ENCODE results near the gene HOXA10.

Gene HOXA10

DNA sequence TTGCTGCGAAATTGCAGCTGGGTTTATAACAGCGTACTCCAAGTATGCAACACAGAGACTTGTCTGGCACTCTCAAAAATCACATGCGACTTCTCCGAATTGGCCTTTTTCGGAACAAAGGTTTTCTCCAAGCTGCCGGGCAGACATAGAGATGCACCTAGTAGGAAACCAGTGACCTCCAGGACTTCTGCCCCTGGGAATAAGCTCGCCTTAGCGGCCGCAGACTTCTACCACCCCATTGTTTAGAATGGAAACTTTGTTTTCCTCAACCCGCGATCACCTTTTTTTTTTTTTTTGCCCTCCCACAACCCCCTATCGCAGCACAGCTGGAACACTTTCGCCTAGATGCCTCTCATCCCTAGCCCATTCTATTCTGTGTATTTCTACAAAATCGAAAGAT lies 4.9 kb upstream of the HOXA10 start:
- DNase-seq: no peak

DNA sequence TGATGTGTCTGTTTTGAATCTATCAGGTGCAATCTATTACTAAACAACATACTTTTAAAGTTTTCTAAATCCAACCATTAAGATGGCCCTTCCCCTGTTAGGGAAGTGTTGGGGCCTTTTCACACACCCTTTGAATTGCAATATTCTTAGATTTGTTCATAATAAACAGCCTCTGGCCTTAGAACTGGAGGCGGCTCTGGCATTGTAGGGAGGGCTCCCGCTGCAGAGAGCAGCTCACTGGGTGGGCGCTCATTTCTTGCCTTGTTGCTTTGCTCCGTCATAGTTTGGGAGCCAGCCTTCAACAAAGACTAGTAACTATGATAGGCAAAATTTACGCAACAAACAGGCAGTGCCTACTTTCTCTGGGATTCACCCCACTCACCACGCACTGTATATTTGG lies 4.2 kb upstream of the HOXA10 start:
- DNase-seq: no peak

DNA sequence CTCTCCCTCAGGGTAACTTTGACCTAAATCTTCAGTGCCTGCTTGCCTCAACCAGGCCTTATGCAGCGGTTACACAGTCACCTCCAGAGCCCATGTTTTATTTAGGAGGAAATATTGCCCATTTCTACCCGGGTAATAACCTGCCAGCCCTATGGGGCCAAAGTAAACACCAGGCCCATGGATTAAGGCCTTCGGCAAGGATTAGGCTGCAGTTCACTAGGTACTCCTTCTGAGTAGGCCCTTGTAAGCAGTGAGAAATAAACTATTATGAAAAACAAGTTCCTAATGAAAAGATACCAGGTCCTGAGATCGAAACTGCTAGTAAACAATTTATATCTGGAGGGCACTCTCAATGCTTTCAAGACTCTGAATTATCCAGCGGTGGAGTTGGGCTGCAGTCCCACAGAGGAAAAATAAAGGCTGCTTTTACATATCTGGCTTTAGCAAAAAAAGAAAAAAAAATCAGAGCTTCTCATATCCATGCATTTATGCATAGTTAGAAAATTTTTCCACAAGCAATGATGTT lies 3.7 kb upstream of the HOXA10 start:
- no peak for DNase-seq

DNA sequence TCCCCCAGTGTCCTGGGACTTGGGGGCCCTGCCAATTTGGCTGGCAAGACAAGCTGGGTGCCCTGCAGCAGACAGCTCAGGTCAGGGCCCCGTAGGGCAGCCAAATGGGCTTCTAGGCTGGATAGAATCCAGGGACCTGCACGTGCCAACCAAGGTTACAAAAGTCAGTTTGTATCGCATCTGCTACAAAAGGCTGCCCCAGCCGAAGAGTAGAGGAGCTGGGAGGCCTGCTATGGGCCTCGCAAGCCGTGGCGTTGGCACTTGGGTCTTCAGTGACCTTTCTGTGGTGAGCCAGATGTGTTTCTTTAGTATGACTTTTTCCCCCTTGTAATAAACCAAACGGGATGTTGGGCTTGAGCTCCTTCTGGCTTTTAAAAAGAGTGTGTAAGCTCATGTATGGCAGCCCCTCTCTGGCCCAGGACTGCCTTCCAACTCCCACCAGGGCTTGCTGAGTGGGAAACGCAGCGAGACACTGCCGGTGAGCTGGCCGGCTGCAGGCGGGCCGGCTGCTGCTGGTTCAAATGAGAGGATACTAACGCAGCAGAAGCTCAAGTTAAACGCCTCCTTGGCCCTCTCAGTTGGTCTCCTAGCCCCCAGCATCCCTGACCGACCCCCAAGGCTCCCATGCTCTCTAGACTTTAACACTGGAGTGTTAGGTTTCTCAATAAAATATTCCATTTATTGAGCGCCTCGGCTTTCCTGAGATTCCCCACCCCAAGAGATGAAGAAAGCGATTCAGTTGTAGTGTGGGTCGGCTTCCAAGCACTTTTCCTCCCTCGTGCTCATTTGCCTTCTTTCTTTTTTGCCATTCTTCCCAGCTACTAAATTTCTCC lies 3.1 kb upstream of the HOXA10 start:
- no peak for DNase-seq

DNA sequence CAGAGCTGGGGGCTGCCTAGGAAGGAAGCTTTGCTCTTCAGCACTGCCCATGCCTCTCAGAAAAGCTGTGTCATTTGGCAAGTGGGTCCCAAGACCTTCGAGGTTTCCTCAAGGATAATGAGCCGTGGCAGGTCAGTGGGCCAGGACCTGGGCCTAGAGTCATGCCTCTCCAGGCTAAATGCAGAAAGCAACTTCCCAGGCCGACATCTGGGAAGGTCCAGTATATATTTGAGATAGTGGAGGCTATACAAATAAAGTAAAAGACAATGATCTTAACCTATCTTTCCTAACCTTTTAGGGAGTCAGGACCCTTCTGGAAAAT lies 2.4 kb upstream of the HOXA10 start:
- no peak for DNase-seq

DNA sequence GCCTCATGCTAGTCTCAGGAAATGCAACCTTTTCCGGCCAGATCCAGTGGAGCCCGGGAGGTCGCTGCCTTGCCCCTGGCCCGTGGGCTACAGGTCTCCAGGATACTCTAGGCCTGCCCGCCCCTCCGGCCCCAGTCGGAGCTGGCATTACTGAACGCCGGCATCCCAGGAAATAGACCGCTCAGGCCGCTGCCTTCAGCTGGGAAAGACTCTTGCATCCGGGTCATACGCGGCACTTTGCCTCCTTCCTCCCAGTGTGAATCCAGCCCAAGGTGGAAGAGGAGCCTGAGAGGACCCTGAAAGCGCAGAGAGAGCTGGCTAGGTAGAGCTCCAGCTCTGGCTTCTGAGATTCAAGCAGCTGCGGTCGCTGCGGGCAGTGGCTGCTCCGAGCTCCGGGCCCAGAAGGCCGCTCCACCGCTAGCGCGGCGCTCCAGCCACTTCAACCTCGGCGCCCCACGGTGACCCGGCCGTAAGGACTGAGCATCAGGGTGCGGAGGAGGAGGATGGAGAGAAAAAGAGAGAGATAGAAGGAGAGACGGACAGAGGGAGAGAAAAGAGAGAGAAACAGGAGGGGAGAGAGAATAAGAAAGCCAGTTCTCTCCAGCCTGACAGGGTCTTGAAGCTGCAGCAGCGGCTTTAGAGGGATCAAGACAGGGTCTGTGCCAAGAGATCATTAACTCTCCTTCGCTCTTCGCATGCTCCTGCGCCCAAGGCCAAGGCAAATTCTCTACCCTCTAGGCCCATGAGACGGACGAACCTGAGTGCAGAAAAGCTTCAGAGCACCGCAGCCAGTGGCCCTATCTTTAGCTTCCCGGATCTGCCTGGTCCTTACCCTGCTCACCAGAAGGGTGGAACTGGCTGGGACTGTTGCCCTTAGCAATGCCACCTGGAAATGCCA lies 1.8 kb upstream of the HOXA10 start:
- no peak for DNase-seq

DNA sequence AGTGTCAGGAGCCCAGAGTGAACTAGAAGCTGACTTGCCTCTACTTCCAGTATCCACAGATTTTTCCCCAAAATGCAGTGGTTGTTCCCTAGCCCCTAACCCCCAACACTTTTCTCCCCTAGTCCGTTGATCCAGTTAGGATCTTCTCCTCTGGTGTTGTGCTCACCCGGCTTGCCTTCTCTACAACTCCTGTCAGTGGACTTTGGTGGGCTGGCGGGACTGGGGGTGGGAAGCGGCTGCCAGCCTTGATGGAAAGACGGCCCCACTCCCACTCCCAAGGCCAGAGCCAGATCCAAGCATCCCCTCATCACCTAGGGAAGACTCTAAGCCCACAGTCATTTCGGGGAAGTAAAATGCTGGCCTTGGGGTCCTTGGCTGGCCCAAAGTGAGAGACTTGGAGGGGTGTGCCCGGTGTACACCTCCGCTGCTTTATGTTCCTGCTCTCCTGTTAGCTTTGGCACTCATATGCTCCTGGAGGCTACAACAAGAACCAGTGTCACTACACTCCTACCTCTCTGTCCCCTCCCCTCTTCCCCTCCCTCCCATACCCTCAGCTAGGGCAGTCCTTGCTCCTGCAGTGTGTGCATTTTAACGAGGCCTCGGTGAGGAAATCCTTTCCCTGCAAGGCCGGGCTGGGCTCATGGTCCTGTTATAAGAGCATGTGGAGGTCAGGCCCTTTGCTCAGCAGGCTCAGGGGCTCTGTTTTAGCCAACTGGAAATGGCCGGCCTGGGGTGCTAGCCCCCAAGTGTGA lies 930 bp upstream of the HOXA10 start:
- peak; percentile 46 for DNase-seq

DNA sequence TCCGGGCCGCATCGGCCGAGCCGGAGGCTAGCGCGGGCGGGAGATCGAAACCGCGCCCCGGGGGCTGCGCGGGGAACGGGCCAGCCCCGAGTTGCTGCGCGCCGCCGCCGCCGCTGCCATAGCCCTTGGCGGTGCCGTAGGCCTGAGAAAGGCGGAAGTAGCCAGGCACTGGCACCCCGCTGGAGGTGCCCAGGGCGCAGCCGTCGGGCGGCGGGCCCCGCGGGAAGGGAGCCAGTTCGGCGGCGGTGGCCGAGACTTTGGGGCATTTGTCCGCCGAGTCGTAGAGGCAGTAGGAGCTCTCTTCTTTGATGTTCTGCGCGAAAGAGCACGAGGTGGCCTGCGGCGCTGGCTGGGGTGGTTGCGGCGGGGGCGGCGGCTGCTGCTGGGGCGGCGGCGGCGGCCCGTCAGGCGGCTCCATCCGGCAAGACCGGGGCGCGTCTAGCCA lies 587 bp downstream of the HOXA10 start:
- no peak for DNase-seq

DNA sequence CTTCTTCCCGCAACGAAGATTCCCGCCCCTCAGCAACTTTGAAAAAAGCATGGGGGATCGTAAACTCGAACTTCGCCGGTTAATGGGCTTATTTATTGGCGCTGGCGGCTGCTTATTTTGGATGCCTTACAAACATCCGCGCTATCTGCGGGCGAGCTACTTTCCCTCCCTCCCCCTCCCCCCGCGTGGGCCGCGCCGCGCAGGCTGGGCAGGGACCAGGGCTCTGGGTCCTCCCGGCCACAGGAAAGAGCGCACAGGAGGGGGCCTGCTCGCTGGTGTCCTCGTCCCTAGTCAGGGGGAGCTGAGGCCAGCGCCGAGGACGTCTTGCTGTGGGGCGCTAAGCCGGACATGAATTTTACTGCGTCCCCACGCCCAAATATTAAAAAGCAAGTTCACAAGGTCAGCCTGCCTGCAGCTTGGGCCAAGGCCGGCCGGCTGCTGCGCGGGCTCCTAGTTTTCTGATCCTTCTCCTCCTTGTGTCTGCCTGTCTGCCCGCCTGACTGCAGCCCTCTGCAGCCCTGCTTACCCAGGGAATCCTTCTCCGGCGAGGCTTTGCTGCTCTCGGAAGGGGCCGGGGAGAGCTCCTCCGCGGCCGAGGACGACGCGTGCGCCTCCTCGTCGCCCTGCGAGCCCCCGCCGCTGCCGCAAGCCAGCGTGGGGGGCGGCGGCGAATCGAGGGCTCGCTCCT lies 1.2 kb downstream of the HOXA10 start:
- DNase-seq: peak; percentile 64

DNA sequence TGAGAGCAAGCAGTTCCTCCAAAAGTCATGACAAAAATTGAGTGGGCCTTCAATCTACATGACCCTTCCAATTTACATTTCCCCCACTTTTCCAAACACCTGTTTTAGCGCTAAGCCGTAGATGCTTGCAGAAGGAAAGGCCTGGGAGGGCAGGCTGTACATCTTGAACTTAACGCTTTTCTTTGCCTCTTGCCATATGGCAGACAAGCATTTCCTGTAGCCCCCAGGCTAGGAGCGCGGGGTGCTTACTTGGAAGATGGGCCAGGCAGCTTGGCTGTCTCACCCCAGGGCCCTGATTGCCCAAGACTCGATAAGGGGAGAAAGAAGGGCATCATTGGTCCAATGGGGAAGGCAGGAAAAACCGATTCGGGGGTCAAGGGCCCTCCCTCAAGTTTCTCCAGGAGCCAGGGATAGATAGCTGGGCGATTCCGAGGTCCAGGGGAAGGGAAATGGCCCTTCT lies 1.8 kb downstream of the HOXA10 start:
- DNase-seq: peak; percentile 57

DNA sequence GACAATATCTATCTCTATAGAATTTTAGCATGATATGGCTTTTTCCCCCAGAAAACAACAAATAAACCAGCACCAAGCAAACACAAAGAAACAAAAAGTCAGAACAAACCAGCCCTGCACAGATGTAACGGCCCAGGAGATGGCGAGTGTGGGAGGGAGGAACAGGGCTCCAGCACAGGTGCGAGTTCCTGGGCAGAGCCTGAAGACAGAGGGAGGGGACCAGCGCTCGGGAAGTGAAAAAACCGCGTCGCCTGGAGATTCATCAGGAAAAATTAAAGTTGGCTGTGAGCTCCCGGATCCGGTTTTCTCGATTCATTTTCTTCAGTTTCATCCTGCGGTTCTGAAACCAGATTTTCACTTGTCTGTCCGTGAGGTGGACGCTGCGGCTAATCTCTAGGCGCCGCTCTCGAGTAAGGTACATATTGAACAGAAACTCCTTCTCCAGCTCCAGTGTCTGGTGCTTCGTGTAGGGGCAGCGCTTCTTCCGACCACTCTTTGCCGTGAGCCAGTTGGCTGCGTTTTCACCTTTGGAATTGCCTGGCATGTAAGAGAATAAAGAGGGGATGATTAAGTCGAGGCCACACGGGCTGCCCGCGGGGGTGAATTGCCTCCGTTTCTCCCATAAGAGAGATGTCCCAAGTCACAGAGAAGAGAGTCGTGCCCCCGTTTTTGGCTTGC lies 2.3 kb downstream of the HOXA10 start:
- peak; percentile 55 for DNase-seq

DNA sequence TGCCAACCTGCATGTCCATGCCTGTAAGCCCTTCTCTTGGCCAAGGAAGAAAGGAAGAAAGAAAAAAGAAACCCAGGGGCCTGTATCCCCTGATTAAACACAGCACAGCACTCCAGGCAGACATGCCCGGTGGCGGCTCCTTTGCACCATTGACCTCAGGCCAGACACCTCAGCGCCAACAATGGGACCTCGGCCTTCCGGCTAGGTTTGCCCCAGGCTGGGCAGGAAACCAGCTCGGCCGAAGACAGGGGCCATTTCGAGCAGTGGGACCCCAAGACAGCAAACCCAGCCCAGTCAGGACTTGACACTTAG lies 2.8 kb downstream of the HOXA10 start:
- DNase-seq: peak; percentile 54

DNA sequence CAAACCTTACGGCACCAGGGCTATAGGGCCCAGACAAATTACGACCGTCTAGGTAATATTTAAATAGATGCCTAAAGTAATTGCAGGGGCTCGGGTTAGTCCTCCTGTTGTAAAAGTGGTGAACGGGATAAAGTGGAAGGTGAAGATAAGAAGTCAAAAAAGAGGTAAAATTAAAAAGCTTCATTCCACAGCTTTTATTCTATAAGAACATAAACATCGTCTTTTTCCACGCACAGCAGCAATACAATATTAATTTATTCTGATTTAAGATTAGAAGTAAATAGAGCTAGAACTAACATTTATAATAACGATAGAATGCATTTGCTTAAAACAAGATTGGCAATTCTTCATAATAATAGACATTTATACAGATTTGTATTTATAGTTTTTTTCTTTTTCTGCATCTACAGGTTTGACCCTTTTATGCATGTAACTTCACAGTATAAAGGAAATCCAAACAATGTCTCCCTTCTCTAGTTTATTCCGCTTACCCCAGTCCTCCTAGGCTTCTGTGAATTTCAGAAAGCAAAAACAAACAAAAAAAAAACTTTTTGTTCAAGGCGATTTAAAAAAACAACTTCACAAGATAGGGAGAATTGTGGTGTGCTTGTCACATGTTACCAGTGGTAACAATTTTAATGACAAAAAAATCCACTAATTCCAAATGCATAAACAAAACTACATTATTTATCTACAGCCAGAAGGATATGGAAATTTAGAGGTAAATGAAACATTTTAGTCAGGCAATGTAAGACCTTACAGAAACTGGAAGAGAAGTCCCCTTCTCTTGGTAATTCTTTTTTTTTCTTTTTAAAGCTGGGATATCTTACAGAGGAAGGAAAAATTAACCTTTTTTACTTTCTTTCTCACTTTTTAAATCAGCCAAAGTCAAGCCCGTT lies 3.4 kb downstream of the HOXA10 start:
- no peak for DNase-seq

DNA sequence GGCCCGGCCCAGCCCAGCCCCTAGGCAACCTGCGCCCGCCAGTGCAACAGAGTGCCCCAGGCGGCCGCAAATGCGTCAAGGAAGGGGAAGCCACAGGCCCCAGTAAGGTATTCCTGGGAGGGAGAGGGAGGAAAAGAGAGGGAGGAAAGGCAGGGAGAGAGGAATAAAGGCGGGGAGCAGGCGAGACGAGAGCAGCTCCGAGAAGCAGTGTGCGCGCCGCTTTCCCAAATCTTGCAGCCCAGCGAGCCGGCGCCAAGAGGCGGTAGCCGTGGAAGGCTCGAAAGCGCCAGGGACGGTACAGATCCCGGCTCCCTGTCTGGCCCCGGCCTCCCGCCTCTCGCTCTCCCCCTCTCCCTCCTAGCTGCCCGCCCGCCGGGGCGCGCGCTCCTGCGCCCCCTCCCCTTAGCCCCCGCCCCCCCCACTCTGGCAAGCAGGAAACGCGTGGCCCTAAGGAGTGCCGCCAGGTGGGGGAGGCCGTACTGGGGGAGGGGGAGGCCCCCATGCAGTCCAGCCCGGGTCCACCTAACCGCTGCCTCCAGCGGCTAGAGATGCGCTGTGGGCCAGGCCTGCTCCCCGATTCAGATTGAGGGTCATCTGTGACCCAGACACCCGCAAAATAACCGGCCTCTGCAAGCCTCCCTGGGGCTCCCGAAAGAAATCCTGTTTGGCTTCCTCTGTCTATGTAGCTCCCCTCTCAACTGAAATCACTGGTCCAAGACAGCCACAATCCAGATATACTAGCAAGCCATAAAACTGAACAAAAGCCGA lies 4.3 kb downstream of the HOXA10 start:
- DNase-seq: no peak

DNA sequence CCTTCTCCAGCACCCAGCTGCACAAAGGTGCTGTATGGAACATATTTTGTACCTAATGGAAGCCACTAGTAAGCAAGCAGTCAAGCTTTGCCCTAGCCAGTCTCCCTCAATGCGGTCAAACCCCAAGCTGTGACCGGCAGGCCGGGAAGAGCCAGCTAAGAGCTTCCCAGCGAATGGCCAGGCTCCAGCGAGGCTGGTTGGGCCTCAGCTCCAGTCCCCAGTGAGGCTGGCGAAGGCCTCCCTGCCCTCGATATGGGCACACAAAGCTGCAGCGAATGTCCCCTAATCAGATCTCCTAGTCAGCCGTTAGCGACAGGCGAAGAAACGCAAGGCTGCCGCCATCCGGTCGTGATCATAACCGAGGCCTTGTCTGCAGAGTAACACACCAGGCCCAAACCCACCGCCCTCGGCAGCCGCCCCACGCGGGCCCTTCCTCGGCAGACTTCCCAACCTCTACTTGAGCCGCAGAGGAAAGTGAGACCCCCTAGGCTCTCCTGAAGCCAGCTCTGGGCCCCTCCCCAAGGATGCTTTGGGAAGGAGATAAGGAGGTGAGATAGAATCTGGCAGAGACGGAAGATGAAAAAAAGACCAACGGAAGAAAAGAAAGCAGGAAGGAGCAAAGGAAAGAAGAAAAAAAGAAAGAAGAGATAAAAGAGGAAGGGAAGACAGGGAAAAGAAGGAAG lies 5.7 kb downstream of the HOXA10 start:
- DNase-seq: no peak

DNA sequence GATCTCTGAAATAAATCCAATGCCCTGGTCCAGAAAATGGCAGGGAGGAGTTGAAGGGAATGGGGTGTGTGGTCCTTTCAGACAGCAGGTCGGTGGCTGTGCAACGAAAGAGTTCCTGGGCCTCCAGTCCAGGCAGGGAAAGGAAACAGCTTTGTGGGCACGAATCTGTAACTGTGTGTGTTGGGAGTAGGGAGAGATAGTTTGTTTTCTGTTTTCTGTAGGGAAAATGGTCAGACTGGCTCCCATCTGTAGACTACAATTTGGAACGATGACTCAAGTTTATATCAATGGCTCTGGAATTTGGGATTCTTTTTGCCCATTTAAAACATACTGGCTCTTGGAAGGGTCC lies 6.2 kb downstream of the HOXA10 start:
- no peak for DNase-seq

DNA sequence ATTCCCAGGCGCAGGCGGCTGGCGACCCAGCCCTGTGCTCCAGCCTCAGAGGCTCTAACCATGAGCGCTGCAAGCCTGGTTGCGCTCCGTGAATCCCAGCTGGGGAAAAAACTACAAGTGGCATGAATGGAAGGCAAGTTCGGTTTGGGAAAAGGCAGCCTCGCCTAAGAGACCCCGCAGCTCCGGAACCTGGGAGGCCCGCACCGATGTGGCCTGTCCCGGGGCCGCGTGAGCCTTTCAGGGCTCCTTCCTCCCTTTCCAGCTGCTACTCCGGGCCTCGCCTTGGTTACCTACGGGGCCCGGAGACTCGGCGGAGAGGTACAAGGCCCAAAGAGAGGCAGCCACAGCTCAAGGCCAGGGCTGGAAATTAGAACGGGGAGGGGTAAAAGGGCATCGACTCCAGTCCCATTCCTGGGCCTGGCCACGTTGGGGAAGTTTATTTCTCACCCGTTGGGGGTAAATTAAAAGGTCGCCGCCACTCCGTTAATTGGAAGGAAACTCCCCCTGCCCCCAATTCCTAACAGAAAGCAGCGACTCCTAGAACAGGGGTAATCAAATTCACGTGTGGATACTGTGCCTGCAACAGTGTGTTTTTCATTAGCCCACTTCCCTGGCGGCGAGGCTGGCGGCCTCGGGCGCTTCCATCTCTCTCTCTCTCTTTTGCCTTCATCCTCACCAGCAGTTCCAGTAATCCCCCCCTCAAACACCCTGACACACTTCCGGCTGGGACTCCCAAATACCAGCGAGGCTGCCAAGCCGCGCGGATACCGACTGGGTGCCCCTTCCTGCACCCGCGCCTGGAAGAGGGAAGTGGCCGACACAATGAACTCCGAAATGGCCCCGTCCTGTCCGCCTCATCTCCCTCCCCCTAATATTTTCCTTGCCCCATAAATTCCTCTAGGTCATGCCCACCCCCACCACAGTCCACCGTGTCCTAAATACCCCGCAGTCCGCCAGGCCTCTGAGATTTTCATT lies 7.3 kb downstream of the HOXA10 start:
- DNase-seq: peak; percentile 64

DNA sequence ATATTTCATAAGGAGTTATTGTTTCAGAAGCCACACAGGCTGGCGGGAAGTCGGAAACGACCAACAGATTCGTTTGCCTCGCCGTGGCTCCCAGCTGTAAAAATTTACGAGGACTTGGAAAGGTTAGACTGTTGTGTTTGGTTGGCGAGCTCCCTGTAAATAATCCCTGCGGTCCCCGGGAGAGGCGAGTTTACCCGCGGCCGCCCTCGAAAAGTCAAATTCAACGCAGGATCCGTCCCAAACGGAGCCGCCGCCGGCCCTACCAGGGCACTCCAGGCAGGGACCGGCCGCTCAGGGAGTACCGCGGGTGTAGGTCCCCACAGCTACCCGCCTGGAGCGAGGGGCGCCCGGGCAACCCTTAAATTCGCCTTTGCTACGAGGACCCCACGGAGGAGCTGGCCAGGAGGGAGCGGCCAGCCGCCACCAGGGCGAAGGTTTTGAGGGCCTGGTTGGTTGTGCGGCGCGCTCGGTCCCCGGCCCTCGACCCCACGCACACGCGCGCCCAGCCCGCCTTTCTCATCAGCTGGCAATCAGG lies 8.1 kb downstream of the HOXA10 start:
- peak; percentile 61 for DNase-seq

Measured in activated CD8-positive, alpha-beta memory T cell treated with anti-CD3 and anti-CD28 coated beads, Interleukin-2, amount 50 U/mL, for 48 hours (primary cell).